Epithelial cell of proximal tubule (primary cell): ENCODE data around the gene POFUT2. TPM values are rescaled to one million over a fixed set of nuclear protein-coding genes. Genes with fewer than 3 reads are reported as not detected.

Source experiments
- DNase-seq: peaks from one replicate; pipeline ENCODE4 v3.0.0-alpha.2; 2011; ENCODE audit warnings: low read depth
- H3K4me3 ChIP-seq: 2 replicates; pipeline ENCODE4 v1.5.1; 2011; ENCODE audit warnings: low read depth, mild to moderate bottlenecking, low read length
- total RNA-seq: library from RNA; depleted of rRNA; stranded (reverse); fragments of >200 nt; gene quantifications from 2 replicates; pipeline ENCODE4 v1.2.3, GENCODE V29; 2015
- TF ChIP-seq, protein P1 (sequence below): conservative IDR thresholded peaks from 2 replicates; pipeline ENCODE4 v1.5.1; 2012; ENCODE audit warnings: low read depth, mild to moderate bottlenecking, low read length

POFUT2 gene
- total RNA-seq, 1 donor from 2014 or later, result 10.4 TPM

DNA sequence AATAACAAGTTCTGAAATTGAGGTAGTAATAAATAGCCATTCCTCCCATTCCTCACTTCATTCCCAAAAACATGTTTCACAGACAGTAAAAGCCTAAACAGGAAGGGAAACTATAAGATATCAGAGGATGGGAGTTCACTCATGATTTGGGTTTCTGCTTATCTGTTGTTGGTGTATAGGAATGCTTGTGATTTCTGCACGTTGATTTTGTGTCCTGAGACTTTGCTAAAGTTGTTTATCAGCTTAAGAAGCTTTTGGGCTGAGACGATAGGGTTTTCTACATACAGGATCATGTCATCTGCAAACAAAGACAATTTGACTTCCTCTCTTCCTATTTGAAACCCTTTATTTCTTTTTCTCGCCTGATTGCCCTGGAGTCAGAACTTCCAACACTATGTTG is 26.0 kb upstream of the POFUT2 start:
- no peak for DNase-seq
- TF ChIP-seq, protein P1, sequence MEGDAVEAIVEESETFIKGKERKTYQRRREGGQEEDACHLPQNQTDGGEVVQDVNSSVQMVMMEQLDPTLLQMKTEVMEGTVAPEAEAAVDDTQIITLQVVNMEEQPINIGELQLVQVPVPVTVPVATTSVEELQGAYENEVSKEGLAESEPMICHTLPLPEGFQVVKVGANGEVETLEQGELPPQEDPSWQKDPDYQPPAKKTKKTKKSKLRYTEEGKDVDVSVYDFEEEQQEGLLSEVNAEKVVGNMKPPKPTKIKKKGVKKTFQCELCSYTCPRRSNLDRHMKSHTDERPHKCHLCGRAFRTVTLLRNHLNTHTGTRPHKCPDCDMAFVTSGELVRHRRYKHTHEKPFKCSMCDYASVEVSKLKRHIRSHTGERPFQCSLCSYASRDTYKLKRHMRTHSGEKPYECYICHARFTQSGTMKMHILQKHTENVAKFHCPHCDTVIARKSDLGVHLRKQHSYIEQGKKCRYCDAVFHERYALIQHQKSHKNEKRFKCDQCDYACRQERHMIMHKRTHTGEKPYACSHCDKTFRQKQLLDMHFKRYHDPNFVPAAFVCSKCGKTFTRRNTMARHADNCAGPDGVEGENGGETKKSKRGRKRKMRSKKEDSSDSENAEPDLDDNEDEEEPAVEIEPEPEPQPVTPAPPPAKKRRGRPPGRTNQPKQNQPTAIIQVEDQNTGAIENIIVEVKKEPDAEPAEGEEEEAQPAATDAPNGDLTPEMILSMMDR, result no peak
- no peak overlapping the region for H3K4me3 ChIP-seq

- no peak for DNase-seq
- TF ChIP-seq, protein P1, result no peak
- no peak overlapping the region for H3K4me3 ChIP-seq
Observed at GRCh38 chr21:45313015-45313414, 25.3 kb upstream of the POFUT2 start.

DNA sequence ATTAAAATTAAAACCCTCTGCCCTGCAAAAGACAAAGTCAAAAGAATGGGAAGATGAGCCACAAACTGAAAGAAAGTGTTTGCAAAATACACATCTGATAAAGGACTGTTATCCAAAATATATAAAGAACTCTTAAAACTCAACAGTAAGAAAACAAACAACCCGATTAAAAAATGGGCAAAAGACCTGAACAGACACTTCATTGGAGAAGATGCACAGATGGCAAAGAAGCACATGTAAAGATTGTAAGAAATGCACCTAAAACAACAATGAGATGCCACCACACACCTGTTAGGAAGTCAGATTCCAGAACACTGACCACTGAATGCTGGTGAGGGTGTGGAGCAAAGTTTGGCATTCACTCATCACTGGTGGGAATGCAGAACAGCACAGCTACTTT is 24.6 kb upstream of the POFUT2 start:
- TF ChIP-seq, protein P1, result no peak
- no peak overlapping the region for H3K4me3 ChIP-seq
- DNase-seq, result no peak

DNA sequence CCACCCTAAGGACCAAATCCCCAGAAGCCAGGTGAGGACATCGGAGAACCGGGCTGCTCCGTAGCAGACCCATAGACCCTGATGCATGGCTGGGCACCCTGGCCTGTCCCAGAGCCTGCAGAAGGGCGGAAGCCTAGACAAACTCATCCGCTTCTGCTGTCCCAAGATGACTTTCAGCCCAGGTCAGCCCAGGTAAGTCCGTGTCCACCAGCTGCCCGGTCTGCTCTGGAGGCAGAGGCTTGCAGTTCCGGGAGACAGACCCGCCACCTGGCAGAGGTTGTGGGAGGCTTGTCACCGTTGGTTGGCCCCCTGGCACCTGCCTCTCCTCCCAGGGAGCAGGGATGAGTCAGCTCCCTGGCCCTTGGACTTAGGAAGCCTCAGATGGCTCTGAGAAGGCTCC is 22.8 kb upstream of the POFUT2 start:
- no peak for DNase-seq
- H3K4me3 ChIP-seq, result no peak overlapping the region
- TF ChIP-seq, protein P1, result no peak

DNA sequence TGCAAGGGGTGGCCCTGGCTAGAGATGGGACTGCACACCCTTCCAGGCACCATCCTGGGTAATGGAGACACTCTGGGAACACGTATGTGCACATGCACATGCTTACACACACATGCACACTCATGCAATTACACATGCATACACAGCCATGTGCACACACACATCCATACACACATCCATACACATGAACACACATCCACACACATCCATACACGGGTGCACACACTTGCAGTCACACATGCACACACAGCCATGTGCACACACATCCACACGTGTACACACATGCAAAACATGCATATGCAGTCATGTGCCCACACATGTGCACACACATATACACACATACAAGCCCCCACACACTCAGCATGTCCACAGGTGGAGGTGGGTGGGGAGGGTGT is 22.3 kb upstream of the POFUT2 start:
- DNase-seq, result no peak
- H3K4me3 ChIP-seq, result no peak overlapping the region
- TF ChIP-seq, protein P1, result no peak

GRCh38 chr21:45309069-45309986 is 21.6 kb upstream of the POFUT2 start:
- no peak for DNase-seq
- TF ChIP-seq, protein P1, result peak; percentile 78
- H3K4me3 ChIP-seq, result no peak overlapping the region
